Measurements from ENCODE around the gene PHACTR3.

PHACTR3 gene

DNA sequence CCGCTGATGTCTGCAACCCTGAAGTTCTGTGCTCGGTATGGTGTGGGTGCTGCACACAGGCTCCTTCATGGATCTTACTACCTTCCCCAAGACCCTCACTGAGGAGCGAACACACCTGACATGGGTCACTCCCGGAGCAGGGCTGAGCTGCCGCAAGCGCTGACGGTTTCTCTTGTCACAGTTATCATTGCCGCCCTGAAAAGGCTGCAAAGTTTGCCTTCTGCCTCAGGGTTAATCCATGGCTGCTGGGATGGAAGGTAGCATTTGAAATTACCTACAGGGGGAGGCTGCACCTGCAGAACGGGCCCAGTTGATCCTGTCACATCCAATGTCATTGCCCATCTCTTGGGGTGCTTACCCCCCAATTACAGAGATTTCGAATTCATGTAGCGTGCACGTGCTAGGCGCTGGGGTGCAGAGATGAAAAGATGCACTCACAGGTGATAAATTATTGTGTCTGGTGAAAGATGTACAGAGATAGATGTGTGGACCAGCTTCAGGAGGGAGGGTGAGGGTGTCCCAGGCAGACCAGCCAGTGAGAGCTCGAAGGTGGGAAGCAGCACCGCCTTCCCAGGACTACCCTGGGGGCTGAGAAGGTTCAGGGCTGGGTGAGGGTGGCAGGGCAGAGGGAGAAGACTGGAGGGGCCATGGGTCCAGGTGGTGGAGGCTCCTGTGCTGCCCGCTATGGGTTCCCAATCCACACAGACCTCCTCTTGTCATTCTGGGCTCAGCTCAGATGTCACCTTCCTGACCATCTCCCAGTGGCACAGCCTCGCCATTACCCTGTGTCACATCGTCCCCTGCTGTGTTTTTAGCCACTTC, 209.0 kb downstream of the PHACTR3 start:
- Histone ChIP-seq H3K27ac (no peak overlapping the region), H3K4me3 (no peak overlapping the region)
- TF ChIP-seq, protein P1, sequence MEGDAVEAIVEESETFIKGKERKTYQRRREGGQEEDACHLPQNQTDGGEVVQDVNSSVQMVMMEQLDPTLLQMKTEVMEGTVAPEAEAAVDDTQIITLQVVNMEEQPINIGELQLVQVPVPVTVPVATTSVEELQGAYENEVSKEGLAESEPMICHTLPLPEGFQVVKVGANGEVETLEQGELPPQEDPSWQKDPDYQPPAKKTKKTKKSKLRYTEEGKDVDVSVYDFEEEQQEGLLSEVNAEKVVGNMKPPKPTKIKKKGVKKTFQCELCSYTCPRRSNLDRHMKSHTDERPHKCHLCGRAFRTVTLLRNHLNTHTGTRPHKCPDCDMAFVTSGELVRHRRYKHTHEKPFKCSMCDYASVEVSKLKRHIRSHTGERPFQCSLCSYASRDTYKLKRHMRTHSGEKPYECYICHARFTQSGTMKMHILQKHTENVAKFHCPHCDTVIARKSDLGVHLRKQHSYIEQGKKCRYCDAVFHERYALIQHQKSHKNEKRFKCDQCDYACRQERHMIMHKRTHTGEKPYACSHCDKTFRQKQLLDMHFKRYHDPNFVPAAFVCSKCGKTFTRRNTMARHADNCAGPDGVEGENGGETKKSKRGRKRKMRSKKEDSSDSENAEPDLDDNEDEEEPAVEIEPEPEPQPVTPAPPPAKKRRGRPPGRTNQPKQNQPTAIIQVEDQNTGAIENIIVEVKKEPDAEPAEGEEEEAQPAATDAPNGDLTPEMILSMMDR (IDR thresholded peaks at IDR 0.05) = no peak
- DNase-seq (ENCODE audit: low spot score) = peak; percentile 47

DNA sequence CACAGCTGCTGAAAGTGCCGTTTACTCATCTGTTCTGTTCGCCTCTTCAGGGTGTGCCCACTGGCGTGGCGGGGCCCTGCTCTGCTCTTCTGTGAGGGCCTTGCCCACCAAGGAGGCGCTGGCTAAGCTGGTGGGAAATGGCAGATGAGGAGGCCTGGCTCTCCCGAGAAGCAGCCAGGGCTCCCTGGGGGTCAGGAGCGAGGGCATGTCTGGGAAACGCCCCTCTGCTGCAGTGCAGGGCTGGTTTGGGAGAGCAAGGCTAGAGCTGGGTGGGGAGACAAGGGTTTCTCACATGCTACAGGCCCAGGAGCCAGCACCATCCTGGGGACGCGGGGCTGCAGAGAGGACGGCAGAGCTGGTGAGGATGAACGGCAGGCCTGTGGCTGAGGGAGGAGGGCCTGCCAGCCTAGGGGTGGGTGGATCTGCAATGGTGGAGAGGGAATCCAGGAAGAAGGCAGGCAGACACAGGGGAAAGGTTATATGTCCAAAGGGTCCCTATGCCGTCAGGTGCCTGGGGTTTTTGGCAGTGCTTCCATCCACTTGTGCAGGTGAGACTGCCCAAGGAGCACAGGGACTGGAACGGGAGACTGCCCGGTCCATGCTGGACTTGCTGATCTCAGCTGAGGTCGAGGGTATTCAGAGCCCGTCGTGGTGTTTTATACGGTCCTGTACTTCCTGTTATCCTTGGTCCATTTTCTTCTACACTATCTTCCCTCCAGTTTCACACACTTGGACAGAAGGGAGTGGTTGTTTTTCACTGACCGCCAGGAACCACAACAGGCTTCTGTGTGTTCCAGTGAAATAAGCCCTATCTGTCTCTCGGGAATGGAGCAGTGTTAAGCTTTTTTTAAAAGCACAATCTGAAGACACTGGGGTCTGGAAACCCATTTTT, 209.9 kb downstream of the PHACTR3 start:
- peak; percentile 62 for DNase-seq (ENCODE audit: low spot score)
- Histone ChIP-seq H3K27ac (no peak overlapping the region), H3K4me3 (no peak overlapping the region)
- TF ChIP-seq, protein P1 (IDR thresholded peaks at IDR 0.05) = no peak

DNA sequence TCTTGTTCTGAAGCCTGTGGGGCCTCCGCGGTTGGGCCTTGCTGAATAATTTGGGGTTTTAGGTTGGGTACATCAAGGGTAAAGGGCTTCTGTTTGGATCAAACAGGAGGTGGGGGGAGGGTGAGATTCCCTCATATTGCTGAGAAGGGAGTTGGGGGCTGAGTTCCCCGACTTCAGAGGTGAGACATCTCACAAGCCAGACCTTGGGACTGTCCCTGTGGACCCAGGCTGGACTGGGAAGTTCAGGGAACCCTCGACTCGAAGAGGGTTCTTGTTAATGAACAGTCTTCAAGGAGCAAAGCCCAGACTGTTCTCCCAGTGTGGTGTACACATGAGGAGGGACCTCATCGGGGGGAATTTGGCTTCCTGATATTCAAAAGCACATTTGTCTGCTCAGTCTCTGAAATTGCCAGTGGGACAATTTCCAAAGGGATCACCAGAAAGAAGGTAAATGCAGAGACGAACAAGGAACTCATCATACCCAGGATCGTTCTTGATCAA, 210.6 kb downstream of the PHACTR3 start:
- no peak overlapping the region for H3K4me3 ChIP-seq
- peak; percentile 31 for DNase-seq (ENCODE audit: low spot score)
- TF ChIP-seq, protein P1 (IDR thresholded peaks at IDR 0.05) = no peak
- no peak overlapping the region for H3K27ac ChIP-seq

DNA sequence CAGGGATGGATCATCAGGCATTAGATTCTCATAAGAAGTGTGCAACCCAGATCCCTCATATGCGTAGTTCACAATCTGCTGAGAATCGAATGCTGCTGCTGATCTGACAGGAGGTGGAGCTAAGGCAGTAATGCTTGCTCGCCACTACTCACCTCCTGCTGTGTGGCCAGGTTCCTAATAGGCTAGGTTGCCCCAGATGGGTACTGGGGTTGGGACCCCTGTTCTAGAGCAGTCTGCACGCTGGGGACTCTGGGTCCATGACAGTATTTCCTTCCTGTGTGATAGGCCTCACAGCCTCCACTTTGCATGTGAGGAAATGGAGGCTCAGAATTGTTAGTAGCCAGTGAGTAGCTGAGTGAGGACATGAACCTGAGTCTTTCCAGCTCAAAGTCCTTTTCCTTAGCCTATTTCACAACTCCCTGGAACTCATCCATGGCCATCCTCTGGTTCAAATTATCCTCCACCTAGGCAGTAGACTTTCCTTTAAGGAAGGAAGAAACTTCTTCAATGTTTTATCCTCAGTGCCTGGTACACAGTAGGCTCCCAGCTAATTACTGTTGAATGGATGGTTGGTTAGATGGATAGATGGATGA, 211.9 kb downstream of the PHACTR3 start:
- DNase-seq (ENCODE audit: low spot score) = peak; percentile 33
- Histone ChIP-seq H3K27ac (no peak overlapping the region), H3K4me3 (no peak overlapping the region)
- TF ChIP-seq, protein P1 (IDR thresholded peaks at IDR 0.05) = no peak

DNA sequence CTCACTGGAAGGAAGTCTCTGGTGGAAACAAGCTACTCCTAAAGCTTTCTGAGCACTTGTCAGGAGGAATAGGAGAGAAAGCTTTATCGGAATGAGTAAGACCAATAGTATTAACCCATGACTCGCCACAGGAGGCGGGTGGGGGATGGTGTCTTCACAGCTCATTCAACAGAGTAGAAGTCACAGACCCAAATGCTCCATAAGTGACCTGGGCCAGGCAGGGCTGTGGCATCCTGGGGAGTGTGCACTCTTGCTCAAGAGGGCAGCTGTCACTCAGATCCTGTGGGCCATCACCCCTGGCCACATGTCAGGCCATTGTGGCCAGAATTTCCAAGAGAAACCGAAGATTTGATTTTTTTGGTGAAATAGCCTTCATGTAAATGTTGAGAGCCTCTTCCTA, 213.1 kb downstream of the PHACTR3 start:
- peak; percentile 26 for DNase-seq (ENCODE audit: low spot score)
- TF ChIP-seq, protein P1 (IDR thresholded peaks at IDR 0.05) = no peak

DNA sequence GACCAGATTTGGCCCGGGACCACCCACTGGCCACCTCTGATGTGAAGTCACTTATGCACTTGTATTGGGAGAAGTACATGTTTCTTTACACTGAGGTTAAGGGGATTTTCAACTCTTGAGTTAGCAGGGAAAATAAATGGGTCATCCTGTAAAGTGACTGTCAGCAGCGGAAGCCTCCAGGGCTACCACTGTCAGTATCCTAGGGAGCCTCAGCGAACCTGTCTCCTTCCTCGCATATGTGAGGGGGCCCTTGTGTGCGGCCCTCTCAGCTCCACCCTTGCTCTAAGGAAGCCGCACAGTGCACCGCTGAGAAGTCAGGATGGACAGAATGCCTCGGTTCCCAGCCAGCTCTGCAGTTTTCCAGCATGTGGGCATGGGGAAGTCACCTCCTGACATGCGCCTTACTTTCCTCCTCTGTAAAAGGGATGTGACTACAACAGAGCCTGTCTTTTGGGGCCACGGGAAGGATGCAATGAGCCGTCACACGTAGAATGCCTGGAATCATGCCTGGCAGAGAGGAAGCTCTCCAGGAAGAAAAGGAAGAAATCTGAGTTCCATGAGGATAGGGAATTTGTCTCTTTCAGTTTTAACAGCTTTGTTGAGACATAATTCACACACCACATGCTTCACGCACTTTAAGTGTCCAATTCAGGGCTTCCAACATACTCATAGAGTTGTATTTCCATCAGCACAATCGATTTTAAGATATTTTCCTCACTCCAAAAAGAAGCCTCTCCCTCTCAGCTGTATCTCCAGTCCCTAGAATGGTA, 213.7 kb downstream of the PHACTR3 start:
- Histone ChIP-seq H3K4me3 (no peak overlapping the region), H3K27ac (no peak overlapping the region)
- TF ChIP-seq, protein P1 (IDR thresholded peaks at IDR 0.05) = no peak
- DNase-seq (ENCODE audit: low spot score) = peak; percentile 59

More for the DNA sequence above, 213.1 kb downstream of the PHACTR3 start:
- no peak overlapping the region for H3K4me3 ChIP-seq
- no peak overlapping the region for H3K27ac ChIP-seq

All from coronary artery (tissue), 2 donors.